GM21390 (cell line): ENCODE results near the gene CPSF4L.
"Not testable (repeated sequence)": the region's sequence is repeated elsewhere in the genome, so short reads cannot be mapped to it uniquely, and the experiment has no call there.

Experiments
- ATAC-seq: cut with Tn5 transposase; IDR thresholded peaks from one replicate; pipeline ENCODE4 v1.9.1; 2021; ENCODE audit not compliant: unreplicated experiment

The CPSF4L gene, protein sequence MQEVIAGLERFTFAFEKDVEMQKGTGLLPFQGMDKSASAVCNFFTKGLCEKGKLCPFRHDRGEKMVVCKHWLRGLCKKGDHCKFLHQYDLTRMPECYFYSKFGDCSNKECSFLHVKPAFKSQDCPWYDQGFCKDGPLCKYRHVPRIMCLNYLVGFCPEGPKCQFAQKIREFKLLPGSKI

DNA sequence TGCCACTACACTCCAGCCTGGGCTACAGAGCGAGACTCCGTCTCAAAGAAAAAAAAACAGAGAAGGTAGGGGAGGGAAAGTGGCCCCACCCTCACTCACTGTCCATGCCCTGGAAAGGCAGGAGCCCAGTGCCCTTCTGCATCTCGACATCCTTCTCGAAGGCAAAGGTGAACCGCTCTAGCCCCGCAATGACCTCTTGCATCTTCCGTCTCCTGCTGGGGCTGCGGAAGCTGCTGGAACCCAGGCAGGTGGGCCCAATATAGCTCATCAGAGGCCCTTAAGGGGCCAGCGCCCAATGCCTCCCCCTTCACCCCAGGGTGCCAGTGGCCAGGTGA is at the start of gene CPSF4L:
TSS of gene CPSF4L (minus strand) at position 264 of the 335 bp plus-strand sequence. CDS start at position 202, 62 bp downstream.
- ATAC-seq: no peak

DNA sequence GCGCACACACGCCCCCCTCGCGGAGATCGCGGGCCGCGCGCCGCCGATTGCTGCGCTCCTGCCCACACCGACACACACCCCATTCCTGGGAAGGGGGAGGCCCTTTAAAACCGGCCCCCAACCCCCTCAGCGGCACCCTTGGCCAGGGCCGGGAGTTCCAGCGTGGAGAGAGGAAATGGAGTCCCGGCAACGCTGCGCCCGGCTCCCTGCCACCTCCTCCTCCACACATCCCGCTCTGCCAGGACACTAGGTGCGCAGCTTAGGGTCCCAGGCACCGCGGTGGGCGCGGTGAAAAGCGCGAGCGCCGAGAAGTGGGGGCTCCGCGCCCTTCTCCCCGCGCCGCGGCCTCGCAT is 49.7 kb upstream of the CPSF4L start:
- ATAC-seq: peak; percentile 11

DNA sequence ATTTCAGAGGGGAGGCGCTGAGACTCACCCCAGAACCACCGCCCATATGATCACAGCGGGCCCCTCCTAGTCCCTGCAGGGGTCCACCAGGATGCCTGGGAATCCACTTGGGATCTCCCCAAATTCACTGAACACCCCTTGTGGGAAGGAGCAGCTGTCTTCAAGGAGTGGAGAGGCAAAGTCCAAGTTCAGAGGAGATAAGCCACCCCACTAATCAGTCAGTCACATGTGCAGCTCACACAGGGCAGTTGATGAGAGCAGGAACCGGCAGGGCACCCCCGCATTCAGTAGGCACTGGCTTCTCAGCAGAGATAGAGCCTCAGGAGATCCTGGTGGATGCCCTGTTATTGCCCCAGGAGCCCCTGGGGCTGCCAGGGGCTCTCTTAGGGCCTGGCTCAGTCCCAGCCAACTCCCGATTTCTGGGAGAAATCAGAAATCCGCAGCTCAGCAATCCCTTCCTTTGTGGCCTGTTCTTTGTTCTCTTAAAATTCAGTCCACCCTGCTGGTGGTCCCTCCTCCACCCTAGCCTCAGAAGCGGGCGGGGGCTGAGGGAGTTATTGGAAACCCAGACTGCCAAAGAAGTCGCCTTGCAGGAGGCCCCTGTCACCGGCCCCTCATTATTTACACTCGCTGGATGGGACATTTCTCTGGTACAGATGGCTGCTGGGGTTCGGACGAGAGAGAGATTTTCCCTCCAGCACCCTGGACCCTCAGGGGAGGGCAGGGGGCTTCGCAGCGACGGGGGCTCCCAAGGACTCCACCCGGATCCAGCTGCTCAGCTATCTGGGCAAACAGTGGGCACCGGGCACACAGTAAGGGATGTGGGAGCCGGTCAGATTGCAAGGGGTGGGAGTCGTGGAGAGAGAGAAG is 48.3 kb upstream of the CPSF4L start:
- no peak for ATAC-seq

DNA sequence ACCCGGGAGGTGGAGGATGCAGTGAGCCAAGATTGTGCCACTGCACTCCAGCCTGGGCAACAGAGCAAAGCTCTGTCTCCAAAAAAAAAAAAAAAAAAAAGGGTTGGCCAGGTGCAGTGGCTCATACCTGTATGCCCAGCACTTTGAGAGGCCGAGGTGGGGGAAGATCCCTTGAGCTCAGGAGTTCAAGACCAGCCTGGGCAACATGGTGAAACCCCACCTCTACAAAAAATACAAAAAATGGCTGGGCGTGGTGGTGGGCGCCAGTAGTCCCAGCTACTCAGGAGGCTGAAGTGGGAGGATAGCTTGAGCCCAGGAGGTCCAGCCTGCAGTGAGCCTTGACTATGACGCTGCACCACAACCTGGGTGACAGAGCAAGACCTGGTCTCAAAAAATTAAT is 47.3 kb upstream of the CPSF4L start:
- not testable (repeated sequence) for ATAC-seq

DNA sequence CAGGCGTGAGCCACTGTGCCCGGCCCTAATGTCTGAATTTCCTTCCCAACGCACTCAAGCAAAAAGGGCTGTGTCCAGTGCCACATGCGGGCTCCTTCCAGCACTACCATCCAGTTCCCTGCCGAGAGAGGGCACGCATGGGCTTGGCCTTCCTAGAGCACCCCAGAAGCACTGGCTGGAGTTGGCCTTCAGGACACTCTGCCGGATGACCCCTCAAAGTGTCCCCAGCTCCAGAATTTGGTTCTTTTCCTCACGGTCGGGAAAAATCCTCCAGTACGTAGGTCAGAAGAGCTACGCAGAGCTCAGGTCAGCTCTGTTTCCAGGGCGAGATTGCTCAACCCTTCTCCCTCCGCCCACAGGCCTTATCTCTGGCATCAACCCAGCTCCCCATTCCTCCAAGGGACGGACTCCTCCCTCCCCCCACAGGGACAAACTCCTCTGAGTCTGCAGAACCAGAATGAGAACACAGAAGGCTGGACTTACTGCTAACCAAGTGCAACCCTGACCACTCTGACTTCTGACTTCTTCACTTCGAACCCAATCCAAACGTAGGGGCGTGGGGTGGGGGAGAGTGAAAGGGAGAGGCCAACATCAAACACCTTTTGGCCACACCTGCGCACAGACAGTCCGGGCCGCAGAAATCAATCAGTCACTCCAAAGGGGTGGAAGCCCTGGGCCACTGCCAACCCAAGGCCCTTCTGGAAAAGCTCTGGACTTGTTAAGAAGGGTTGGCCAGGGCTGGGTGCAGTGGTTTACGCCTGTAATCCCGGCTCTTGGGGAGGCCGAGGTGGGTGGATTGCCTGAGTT is 46.5 kb upstream of the CPSF4L start:
- ATAC-seq: no peak

DNA sequence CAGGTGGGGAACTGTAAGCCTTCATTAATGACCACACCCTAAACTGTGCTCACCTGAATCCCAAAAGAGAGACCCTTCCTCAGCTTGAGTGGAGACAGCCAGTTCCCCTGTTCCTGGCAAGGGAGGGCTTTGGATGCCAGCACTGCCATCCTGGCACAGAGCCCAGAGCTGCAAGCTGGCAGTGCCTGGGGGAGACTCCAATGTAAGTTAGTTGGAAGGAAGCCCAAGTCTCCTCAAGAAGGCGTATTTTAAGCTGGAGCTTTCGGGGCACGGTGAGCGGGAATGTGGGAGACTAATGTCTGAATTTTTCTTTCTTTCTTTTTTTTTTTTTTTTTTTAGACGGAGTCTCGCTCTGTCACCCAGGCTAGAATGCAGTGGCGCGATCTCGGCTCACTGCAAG is 45.5 kb upstream of the CPSF4L start:
- no peak for ATAC-seq

DNA sequence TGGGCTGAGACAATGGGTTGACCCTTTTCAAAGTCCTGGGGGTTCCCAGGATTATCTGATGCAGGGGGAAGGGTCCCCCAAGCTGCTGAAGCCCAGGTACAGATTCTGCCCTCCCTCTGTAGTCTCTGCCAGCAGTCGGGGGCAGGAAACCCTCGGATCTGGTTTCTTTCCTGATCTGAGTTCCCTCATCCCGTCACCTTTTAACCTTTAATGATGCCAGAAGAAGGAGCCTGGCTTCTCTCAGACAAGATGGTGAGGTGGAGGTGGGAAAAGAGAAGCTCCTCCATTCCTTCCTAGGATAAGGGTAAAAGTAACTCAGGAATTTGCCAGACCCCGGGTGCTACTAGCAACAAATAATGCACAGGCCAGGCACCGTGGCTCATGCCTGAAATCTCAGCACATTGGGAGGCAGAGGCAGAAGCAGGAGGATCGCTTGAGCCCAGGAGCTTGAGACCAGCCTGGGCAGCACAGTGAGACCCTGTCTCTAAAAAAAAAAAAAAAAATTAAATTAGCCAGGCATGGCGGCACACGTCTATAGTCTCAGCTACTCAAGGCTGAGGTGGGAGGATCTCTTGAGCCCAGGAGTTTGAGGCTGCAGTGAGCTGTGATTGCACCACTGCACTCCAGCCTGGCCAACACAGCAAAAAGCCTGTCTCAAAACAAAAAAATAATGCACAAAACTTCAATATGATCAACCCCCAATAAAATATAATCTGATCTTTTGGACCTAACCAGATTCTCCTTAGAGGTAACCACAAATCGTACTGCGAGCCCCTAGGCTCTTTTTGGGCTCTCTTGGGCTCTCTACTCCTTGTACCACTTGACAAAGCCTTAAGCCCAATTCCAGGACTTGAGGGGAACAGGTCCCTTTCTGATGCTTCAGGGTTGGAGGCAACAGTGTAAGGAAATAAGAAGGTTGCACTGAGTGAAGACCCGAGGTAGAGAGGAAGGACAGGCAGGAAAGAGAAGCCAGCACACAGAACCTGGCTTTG is 44.5 kb upstream of the CPSF4L start:
- no peak for ATAC-seq

DNA sequence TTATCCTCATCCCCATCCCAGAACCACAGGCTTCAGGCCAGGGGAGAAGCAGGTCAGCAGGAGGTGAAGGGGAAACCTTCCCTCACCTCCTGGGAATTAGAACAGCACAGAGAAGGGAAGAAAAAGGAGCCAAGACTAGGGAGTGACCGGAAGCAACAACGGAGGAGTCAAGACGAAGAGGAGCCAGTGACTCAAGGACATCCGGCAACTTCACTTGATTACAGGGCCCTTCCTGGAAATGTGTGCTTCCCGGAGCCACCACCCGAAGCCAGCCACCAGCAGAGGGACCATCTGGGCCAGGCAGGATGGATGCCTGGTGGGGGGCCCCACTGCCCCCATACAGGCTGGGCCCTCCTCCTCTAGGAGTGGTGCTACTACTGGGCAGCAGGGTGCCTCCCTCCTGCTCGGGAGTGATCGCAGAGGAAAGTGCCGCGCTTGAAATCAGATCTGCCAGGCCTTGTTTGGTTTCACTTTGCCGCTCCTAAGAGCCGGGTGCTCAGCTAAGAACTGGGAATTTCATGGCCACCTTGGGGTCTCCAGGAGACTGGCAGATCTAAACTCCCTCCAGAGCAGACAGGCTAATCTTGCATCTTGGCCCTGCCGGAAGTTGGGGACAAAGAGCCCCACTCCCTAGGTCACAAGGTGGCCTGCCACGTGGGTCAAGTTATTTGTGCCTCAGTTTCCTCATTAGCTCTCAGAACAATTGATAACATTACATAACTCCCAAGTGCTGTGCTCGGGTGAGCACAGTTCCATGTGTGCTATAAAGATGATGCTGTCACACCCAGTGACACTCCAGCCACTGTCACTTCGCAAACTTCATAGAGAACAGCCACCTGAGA is 43.5 kb upstream of the CPSF4L start:
- ATAC-seq: no peak

DNA sequence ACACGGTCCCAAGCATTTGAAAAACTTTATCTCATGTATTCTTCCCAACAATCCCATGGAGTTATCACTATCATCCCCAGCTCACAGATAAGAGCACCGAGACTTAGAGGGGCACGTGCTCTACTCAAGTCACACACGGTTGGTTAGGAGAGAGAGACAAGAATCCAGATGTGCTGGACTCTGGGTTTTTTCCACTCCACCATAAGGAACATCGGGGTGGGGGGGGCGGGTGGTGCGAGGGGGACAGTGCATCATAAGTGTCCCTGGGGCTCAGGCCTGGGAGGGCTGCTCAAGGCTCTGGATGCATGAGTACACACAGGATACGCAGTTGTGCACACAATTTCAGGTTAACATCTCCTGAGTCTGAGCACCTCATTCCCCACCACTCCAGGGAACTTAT is 42.8 kb upstream of the CPSF4L start:
- no peak for ATAC-seq

DNA sequence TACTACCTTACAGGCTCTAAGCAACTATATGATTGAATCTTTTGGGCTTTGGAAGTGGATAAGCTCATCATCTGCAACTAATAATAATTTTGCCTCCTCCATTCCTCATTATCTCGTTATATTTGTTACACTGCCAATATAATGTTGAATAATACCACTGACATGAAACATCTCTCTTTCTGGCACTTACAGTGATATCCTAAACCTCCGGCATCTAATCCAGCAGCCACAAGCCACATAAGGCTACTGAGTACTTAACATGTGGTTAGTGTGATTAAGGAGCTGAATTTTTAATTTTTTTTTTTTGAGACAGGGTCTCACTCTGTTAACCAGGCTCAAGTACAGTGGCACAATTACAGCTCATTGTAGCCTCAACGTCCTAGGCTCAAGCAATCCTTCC is 40.5 kb upstream of the CPSF4L start:
- no peak for ATAC-seq

DNA sequence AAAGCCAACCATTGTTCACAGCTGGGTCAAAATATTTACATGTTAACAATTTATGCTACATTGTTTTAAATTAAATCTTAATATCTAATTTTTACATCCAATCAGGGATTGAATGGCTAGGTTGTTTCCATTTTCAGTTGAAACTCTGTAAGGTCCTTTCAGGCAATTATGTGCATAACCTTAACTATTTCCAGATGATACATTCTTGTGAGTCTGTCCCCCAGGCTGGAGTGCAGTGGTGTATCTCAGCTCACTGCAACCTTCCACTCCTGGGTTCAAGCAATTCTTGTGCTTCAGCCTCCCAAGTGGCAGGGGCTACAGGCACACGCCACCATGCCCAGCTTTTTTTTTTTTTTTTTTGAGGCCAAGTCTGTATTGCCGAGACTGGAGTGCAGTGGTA is 39.7 kb upstream of the CPSF4L start:
- ATAC-seq: no peak

DNA sequence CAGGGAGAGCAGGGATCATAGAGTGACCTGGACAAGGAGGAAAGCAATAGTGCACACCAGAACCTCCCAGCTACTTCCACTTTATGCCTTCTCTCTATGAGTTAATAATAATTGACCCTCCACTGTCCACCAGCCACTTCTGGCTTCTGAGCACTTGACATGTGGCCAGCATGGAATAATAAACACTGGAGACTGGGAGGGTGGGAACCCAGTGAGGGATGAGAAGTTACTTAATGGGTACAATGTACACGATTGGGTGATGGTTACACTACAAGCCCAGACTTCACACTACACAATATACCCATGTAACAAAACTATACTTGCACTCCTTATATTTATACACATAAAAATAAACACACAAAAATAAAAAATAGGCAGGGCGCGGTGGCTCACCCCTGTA is 38.7 kb upstream of the CPSF4L start:
- ATAC-seq: no peak

DNA sequence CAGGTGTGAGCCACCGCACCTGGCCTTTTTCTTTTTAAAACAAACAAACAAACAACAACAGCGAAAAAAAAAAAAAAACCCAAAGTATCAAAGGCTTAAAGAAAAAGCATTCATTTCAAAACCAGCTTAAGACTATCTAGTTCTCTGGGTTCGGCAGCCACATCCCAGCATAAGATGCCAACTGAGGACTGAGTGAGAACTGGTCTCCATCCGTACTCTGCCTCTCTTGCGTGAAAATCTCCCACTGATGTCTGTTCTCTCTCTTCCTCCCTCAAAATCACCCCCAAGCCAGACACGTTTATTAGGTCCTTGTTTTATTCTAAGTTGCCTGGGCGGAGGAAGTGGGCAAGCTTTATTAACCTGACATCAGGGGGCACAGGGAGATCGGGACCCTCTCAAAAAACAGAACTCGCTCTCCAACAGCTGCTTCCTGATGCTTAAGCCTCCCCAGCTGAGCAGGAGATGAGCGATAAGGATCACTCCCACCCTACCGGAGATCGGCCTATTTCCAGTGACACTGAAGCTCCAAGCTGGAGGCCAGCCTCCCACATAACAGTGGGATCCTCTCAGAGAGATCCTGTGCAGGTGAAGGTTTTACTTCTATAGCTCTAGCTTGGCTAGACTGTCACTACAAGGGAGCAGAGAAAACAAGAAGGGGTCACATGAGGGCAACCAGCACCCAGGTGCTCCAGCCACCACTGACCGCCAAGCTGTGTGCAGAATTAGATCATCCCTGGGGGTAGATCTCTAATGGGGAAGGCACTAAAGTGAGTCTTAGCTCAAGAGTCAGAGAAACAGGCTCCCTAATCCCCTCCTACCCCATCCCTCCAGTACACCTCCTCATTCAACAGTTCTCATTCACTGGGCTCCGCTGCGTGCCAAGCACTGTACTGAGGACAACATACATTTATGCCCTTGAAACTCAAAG is 36.5 kb upstream of the CPSF4L start:
- ATAC-seq: peak; percentile 71

DNA sequence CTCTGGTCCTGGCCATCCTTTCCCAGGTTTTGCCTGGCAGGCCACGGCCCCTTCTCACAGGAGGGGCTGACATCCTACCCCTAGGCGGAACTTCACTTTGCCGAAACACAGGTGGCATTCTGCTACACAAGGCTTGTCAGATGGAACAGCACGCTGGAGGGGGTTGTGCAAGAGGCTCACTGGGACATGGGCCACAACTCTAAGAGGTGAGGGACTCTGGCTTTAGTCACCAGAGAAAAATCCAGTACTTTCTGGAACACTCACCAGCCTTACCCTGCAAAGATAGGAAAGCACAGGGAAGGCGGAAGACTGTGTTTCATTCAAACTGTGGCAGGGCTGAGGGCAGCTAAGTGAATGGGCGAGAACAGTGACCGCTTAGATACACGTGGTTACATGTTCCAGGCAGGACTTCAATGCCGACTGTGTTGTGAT is 31.8 kb upstream of the CPSF4L start:
- no peak for ATAC-seq

DNA sequence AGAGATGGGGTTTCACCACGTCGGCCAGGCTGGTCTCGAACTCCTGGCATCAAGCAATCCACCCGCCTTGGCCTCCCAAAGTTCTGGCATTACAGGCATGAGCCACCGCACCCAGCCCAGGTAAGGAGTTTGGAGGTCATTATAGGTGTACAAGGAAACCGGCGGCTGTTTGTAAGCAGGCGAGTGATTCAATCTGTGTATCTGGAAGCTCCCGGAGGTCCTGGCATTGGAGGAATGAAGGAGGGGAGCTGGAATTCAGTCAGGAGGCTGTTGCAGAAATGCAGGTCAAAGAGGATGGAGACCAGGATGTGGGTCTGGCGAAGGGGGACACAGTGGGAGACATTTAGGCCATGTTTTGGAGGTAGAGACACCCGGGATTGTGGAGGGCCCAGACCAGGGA is 31.4 kb upstream of the CPSF4L start:
- no peak for ATAC-seq

DNA sequence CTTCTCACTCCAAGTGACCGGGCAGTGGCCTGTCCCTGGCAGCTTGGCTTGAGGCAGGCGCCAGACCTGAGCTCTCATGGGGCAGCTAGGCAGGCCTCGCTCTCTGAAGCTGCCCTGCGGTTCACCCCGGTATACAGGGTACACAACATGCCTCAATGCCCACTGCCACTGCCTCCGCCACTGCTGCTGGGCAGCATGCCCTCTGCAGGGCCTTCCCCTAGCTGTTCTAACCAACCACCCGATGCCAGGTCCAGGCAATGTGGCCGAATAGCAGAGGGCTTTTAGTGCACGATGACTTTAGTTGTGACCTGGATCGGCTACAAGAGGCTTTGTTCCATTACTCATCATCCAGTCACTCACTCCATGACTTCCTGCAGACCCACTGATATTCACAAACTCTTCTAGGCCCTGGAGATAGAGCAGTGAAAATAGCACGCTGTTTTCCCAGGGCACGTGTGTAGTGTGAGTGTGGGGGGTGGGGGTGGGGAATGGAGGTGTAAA is 30.4 kb upstream of the CPSF4L start:
- ATAC-seq: no peak

DNA sequence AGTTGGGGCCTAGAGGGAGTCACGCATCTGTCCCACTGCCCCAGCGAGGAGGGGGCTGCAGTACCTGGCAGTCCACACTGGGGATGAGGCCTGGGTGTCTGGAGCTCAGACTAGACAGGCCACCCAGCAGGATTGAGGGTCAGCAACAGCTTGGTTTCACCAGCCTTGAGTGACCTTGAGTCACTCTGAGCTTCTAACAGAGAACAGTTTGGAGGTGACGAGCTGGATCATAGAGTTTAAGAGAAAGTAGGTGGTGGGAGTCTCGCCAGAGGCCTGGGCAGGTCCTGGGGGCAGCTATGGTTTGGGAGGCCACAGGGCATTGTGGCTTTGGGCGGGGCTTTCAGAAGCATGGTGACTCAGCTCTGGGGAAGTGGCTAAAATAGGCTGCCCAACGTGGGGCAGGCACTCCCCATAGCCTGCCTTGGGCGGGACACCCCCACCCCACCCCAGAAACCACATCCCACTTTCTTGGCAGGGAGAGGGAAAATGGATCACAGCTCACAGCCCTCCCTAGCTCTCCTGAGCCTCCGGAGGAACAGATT is 29.7 kb upstream of the CPSF4L start:
- ATAC-seq: peak; percentile 84
